KMS-11 (cell line): Measurements from ENCODE around the gene TGM5.

ENCODE experiments used
- H2AFZ ChIP-seq: fragments of 200-600 bp; sonication (generic); 2 replicates; pipeline ENCODE4 v1.6.1; 2016; ENCODE audit warnings: antibody characterized with exemption, mixed run types, low read depth
- H3K27ac ChIP-seq: fragments of 200-600 bp; sonication (generic); 2 replicates; pipeline ENCODE4 v1.6.1; 2016; ENCODE audit warnings: mild to moderate bottlenecking, mixed run types
- H3K27me3 ChIP-seq: fragments of 200-600 bp; sonication (generic); 2 replicates; pipeline ENCODE4 v1.6.1; 2017; ENCODE audit warnings: mild to moderate bottlenecking, low read depth, mixed run types, moderate library complexity; ENCODE audit not compliant: insufficient read depth
- H3K36me3 ChIP-seq: fragments of 200-600 bp; sonication (generic); 2 replicates; pipeline ENCODE4 v1.6.1; 2017; ENCODE audit warnings: mild to moderate bottlenecking, mixed run types; ENCODE audit not compliant: insufficient read depth
- H3K4me1 ChIP-seq: fragments of 200-600 bp; sonication (generic); 2 replicates; pipeline ENCODE4 v1.6.1; 2016; ENCODE audit warnings: mild to moderate bottlenecking, low read depth, mixed run types; ENCODE audit not compliant: poor library complexity, severe bottlenecking
- H3K4me2 ChIP-seq: fragments of 200-600 bp; sonication (generic); 2 replicates; pipeline ENCODE4 v1.7.0; 2016; ENCODE audit warnings: mild to moderate bottlenecking, mixed run types
- H3K4me3 ChIP-seq: fragments of 200-600 bp; sonication (generic); IDR thresholded peaks from 2 replicates; pipeline ENCODE4 v1.6.1; 2017; ENCODE audit warnings: low read depth, low read length, mixed read lengths; ENCODE audit not compliant: insufficient read depth
- H3K79me2 ChIP-seq: fragments of 200-600 bp; sonication (generic); 2 replicates; pipeline ENCODE4 v1.6.1; 2016; ENCODE audit warnings: low read depth, mixed run types; ENCODE audit not compliant: insufficient read depth
- H3K9ac ChIP-seq: fragments of 200-600 bp; sonication (generic); 2 replicates; pipeline ENCODE4 v1.6.1; 2016; ENCODE audit warnings: mild to moderate bottlenecking, mixed run types
- H4K20me1 ChIP-seq: fragments of 200-600 bp; sonication (generic); 2 replicates; pipeline ENCODE4 v1.6.1; 2016; ENCODE audit warnings: mild to moderate bottlenecking, mixed run types; ENCODE audit not compliant: insufficient read depth
- CTCF ChIP-seq: fragments of 200-600 bp; sonication (generic); conservative IDR thresholded peaks from 2 replicates; pipeline ENCODE4 v1.6.1; 2017; ENCODE audit warnings: low read depth, mild to moderate bottlenecking, antibody characterized with exemption, low read length, moderate library complexity, mixed read lengths

The TGM5 gene

GRCh38 chr15:43266834-43267233, at the start of gene TGM5:
Gene TGM5, minus strand, starts transcription at chr15:43266928. Its CDS starts 79 bp downstream, at chr15:43266849.
- Histone ChIP-seq H3K79me2 (no peaks in the 10 kb centered on the region), H3K4me1 (no peaks in the 10 kb centered on the region), H3K36me3 (no peaks in the 10 kb centered on the region), H3K4me2 (no peak within 1 kb of the TSS), H3K4me3 (no peak within 1 kb of the TSS), H2AFZ (no peak within 1 kb of the TSS), H4K20me1 (no peaks in the 10 kb centered on the region), H3K27me3 (no peaks in the 10 kb centered on the region), H3K9ac (no peak within 1 kb of the TSS), H3K27ac (no peak within 1 kb of the TSS)
- no peak for TF ChIP-seq CTCF

- H3K4me3 ChIP-seq: no peak overlapping the region
- H3K27ac ChIP-seq: no peak overlapping the region
- H3K36me3 ChIP-seq: no peaks in the 10 kb centered on the region
- H2AFZ ChIP-seq: no peak overlapping the region
- TF ChIP-seq CTCF: no peak
- H4K20me1 ChIP-seq: no peaks in the 10 kb centered on the region
- H3K27me3 ChIP-seq: no peaks in the 10 kb centered on the region
- no peaks in the 10 kb centered on the region for H3K4me1 ChIP-seq
- no peak overlapping the region for H3K9ac ChIP-seq
- H3K4me2 ChIP-seq: no peak overlapping the region
- H3K79me2 ChIP-seq: no peaks in the 10 kb centered on the region
Observed at GRCh38 chr15:43314171-43314570, 47.4 kb upstream of the TGM5 start.

- H3K4me3 ChIP-seq: no peak overlapping the region
- no peaks in the 10 kb centered on the region for H3K27me3 ChIP-seq
- H4K20me1 ChIP-seq: no peaks in the 10 kb centered on the region
- no peak for TF ChIP-seq CTCF
- H3K4me1 ChIP-seq: no peaks in the 10 kb centered on the region
- H2AFZ ChIP-seq: no peak overlapping the region
- H3K36me3 ChIP-seq: no peaks in the 10 kb centered on the region
- H3K79me2 ChIP-seq: no peaks in the 10 kb centered on the region
- no peak overlapping the region for H3K9ac ChIP-seq
- H3K4me2 ChIP-seq: no peak overlapping the region
- no peak overlapping the region for H3K27ac ChIP-seq
Observed at GRCh38 chr15:43312378-43312777, 45.6 kb upstream of the TGM5 start.

GRCh38 chr15:43302205-43302817, 35.6 kb upstream of the TGM5 start, which contains the start of gene TGM7:
Gene TGM7, minus strand, starts transcription at chr15:43302255.
- Histone ChIP-seq H3K4me3 (no peak within 1 kb of the TSS), H3K9ac (no peak within 1 kb of the TSS), H3K79me2 (no peaks in the 10 kb centered on the region), H3K4me1 (no peaks in the 10 kb centered on the region), H3K4me2 (no peak within 1 kb of the TSS), H3K27me3 (no peaks in the 10 kb centered on the region), H2AFZ (no peak within 1 kb of the TSS), H3K36me3 (no peaks in the 10 kb centered on the region), H4K20me1 (no peaks in the 10 kb centered on the region), H3K27ac (no peak within 1 kb of the TSS)
- TF ChIP-seq CTCF: no peak
